A549 (cell line): ENCODE results near the gene PELI3.

Source experiments
- CHD4 ChIP-seq: fragments of 200-600 bp; sonication (generic); IDR thresholded peaks from 2 replicates; pipeline ENCODE4 v1.6.1; 2016; ENCODE audit warnings: antibody characterized with exemption, mild to moderate bottlenecking, borderline replicate concordance
- EP300 ChIP-seq, 2 experiments: fragments of >200 bp; sonication (Bioruptor Twin); formaldehyde crosslinking; IDR thresholded peaks; 2 replicates in 1 of 2; 3 replicates in 1 of 2; pipeline ENCODE4 v1.6.1; 2016 to 2017
- MYC ChIP-seq: IDR thresholded peaks from 2 replicates; pipeline ENCODE4 v1.6.1; 2012; ENCODE audit warnings: mild to moderate bottlenecking, inconsistent platforms, low read length, improper control_type of control experiment, borderline replicate concordance
- TF ChIP-seq, protein P1 (sequence below): fragments of >200 bp; sonication (Bioruptor Twin); formaldehyde crosslinking; IDR thresholded peaks from 3 replicates; pipeline ENCODE4 v1.5.1; 2016
- TF ChIP-seq, protein P2 (sequence below): fragments of >200 bp; sonication (Bioruptor Twin); formaldehyde crosslinking; IDR thresholded peaks from 2 replicates; pipeline ENCODE4 v1.6.1; 2016

DNA sequence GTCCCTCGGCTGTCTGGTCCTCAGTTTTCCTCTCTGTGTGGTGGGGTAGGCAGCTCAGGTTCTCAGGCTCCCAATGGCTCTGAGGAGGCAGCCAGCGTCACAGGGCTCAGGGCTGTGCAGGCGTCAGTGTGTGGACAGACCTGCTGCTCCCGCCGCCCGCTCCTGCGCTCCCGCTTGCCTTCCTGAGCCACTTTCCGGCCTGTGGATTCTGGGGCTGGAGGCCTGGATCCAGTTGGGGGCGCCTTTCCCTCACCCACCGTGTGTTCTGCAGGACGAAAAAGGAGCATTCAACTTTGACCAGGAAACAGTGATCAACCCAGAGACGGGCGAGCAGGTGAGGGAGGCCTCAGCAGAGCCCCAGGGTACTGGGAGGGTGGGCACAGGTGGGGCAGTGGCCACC is 28.2 kb downstream of the PELI3 start:
- TF ChIP-seq MYC (no peak), CHD4 (no peak), EP300 (IDR thresholded peaks at IDR 0.05) (no peak)
- TF ChIP-seq, protein P1, sequence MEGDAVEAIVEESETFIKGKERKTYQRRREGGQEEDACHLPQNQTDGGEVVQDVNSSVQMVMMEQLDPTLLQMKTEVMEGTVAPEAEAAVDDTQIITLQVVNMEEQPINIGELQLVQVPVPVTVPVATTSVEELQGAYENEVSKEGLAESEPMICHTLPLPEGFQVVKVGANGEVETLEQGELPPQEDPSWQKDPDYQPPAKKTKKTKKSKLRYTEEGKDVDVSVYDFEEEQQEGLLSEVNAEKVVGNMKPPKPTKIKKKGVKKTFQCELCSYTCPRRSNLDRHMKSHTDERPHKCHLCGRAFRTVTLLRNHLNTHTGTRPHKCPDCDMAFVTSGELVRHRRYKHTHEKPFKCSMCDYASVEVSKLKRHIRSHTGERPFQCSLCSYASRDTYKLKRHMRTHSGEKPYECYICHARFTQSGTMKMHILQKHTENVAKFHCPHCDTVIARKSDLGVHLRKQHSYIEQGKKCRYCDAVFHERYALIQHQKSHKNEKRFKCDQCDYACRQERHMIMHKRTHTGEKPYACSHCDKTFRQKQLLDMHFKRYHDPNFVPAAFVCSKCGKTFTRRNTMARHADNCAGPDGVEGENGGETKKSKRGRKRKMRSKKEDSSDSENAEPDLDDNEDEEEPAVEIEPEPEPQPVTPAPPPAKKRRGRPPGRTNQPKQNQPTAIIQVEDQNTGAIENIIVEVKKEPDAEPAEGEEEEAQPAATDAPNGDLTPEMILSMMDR = no peak
- TF ChIP-seq, protein P2, sequence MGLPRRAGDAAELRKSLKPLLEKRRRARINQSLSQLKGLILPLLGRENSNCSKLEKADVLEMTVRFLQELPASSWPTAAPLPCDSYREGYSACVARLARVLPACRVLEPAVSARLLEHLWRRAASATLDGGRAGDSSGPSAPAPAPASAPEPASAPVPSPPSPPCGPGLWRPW = no peak
